ENCODE measurements around the gene FBLN1. TPM values are rescaled to one million over a fixed set of nuclear protein-coding genes. Genes with fewer than 3 reads are reported as not detected.
"Not testable (repeated sequence)": the region's sequence is repeated elsewhere in the genome, so short reads cannot be mapped to it uniquely, and the experiment has no call there.

The FBLN1 gene
- total and polyA plus RNA-seq, 2 donors, result 700 to 1,381 TPM

GRCh38 chr22:45554040-45554406, 51.3 kb downstream of the FBLN1 start:
- Histone ChIP-seq H3K27ac (ENCODE audit: low read depth) (peak overlapping the region; percentile 66), H3K4me3 (ENCODE audit: low read depth, low read length) (no peak overlapping the region), H3K36me3 (ENCODE audit: insufficient read depth) (no peaks in the 10 kb centered on the region), H3K4me1 (ENCODE audit: insufficient read depth) (no peaks in the 10 kb centered on the region)
- 49% methylated on average over 16 of the region's 16 CpGs for WGBS
- no peak for DNase-seq (ENCODE audit: extremely low spot score)

GRCh38 chr22:45554861-45555260, 52.2 kb downstream of the FBLN1 start:
- no peak for DNase-seq (ENCODE audit: extremely low spot score)
- Histone ChIP-seq H3K4me1 (ENCODE audit: insufficient read depth) (no peaks in the 10 kb centered on the region), H3K36me3 (ENCODE audit: insufficient read depth) (no peaks in the 10 kb centered on the region), H3K4me3 (ENCODE audit: low read depth, low read length) (no peak overlapping the region), H3K27ac (ENCODE audit: low read depth) (no peak overlapping the region)
- 90% methylated on average over 19 of the region's 19 CpGs for WGBS

GRCh38 chr22:45557926-45558325, 55.2 kb downstream of the FBLN1 start:
- H3K4me3 ChIP-seq (ENCODE audit: low read depth, low read length); H3K36me3 ChIP-seq (ENCODE audit: insufficient read depth); H3K27ac ChIP-seq (ENCODE audit: low read depth); H3K4me1 ChIP-seq (ENCODE audit: insufficient read depth); DNase-seq (ENCODE audit: extremely low spot score): not testable (repeated sequence)
- 80% methylated on average over 7 of the region's 7 CpGs for WGBS

- H3K27ac ChIP-seq (ENCODE audit: low read depth); H3K4me3 ChIP-seq (ENCODE audit: low read depth, low read length); H3K36me3 ChIP-seq (ENCODE audit: insufficient read depth); DNase-seq (ENCODE audit: extremely low spot score); H3K4me1 ChIP-seq (ENCODE audit: insufficient read depth): not testable (repeated sequence)
- WGBS, result 98% methylated on average over 3 of the region's 3 CpGs
These were observed 57.4 kb downstream of the FBLN1 start for GRCh38 chr22:45560092-45560491.

- H3K4me3 ChIP-seq (ENCODE audit: low read depth, low read length); H3K27ac ChIP-seq (ENCODE audit: low read depth); H3K36me3 ChIP-seq (ENCODE audit: insufficient read depth); H3K4me1 ChIP-seq (ENCODE audit: insufficient read depth); DNase-seq (ENCODE audit: extremely low spot score): not testable (repeated sequence)
- WGBS, result 99% methylated on average over 4 of the region's 4 CpGs
These were observed 58.1 kb downstream of the FBLN1 start for GRCh38 chr22:45560761-45561160.

- no peak for DNase-seq (ENCODE audit: extremely low spot score)
- Histone ChIP-seq H3K4me1 (ENCODE audit: insufficient read depth) (no peaks in the 10 kb centered on the region), H3K27ac (ENCODE audit: low read depth) (no peak overlapping the region), H3K36me3 (ENCODE audit: insufficient read depth) (peaks cover 2% of the 10 kb centered on the region), H3K4me3 (ENCODE audit: low read depth, low read length) (no peak overlapping the region)
- WGBS, result 85% methylated on average over 5 of the region's 5 CpGs
These were observed 59.4 kb downstream of the FBLN1 start for GRCh38 chr22:45562102-45562501.

- no peak for DNase-seq (ENCODE audit: extremely low spot score)
- peaks cover 2% of the 10 kb centered on the region for H3K36me3 ChIP-seq (ENCODE audit: insufficient read depth)
- WGBS, result 95% methylated on average over 44 of the region's 44 CpGs
- no peaks in the 10 kb centered on the region for H3K4me1 ChIP-seq (ENCODE audit: insufficient read depth)
- H3K27ac ChIP-seq (ENCODE audit: low read depth), result no peak overlapping the region
- no peak overlapping the region for H3K4me3 ChIP-seq (ENCODE audit: low read depth, low read length)
These were observed 60.1 kb downstream of the FBLN1 start for GRCh38 chr22:45562537-45563361.

- WGBS, result 84% methylated on average over 20 of the region's 20 CpGs
- DNase-seq (ENCODE audit: extremely low spot score), result no peak
These were observed 60.8 kb downstream of the FBLN1 start for GRCh38 chr22:45563362-45564040.

GRCh38 chr22:45564349-45565030, 61.8 kb downstream of the FBLN1 start:
- 89% methylated on average over 13 of the region's 13 CpGs for WGBS

More at GRCh38 chr22:45563362-45564040, 60.8 kb downstream of the FBLN1 start:
- peaks cover 2% of the 10 kb centered on the region for H3K36me3 ChIP-seq (ENCODE audit: insufficient read depth)
- H3K27ac ChIP-seq (ENCODE audit: low read depth), result no peak overlapping the region
- H3K4me1 ChIP-seq (ENCODE audit: insufficient read depth), result no peaks in the 10 kb centered on the region
- no peak overlapping the region for H3K4me3 ChIP-seq (ENCODE audit: low read depth, low read length)

GRCh38 chr22:45565171-45565570, 62.5 kb downstream of the FBLN1 start:
- H3K4me3 ChIP-seq (ENCODE audit: low read depth, low read length), result no peak overlapping the region
- 90% methylated on average over 2 of the region's 2 CpGs for WGBS
- DNase-seq (ENCODE audit: extremely low spot score), result no peak
- H3K4me1 ChIP-seq (ENCODE audit: insufficient read depth), result no peaks in the 10 kb centered on the region
- no peak overlapping the region for H3K27ac ChIP-seq (ENCODE audit: low read depth)
- H3K36me3 ChIP-seq (ENCODE audit: insufficient read depth), result peaks cover 2% of the 10 kb centered on the region

More at GRCh38 chr22:45564349-45565030, 61.8 kb downstream of the FBLN1 start:
- Histone ChIP-seq H3K4me1 (ENCODE audit: insufficient read depth) (no peaks in the 10 kb centered on the region), H3K27ac (ENCODE audit: low read depth) (no peak overlapping the region), H3K4me3 (ENCODE audit: low read depth, low read length) (no peak overlapping the region), H3K36me3 (ENCODE audit: insufficient read depth) (peaks cover 2% of the 10 kb centered on the region)
- DNase-seq (ENCODE audit: extremely low spot score), result no peak

- no peak overlapping the region for H3K27ac ChIP-seq (ENCODE audit: low read depth)
- H3K4me1 ChIP-seq (ENCODE audit: insufficient read depth), result no peaks in the 10 kb centered on the region
- H3K36me3 ChIP-seq (ENCODE audit: insufficient read depth), result peaks cover 2% of the 10 kb centered on the region
- no peak for DNase-seq (ENCODE audit: extremely low spot score)
- H3K4me3 ChIP-seq (ENCODE audit: low read depth, low read length), result no peak overlapping the region
- WGBS, result 91% methylated on average over 7 of the region's 7 CpGs
These were observed 63.3 kb downstream of the FBLN1 start for GRCh38 chr22:45565973-45566372.

GRCh38 chr22:45568213-45568612, 65.5 kb downstream of the FBLN1 start:
- DNase-seq (ENCODE audit: extremely low spot score), result no peak
- Histone ChIP-seq H3K4me1 (ENCODE audit: insufficient read depth) (no peaks in the 10 kb centered on the region), H3K4me3 (ENCODE audit: low read depth, low read length) (no peak overlapping the region), H3K36me3 (ENCODE audit: insufficient read depth) (no peaks in the 10 kb centered on the region), H3K27ac (ENCODE audit: low read depth) (no peak overlapping the region)

GRCh38 chr22:45571089-45571488, 68.4 kb downstream of the FBLN1 start:
- Histone ChIP-seq H3K36me3 (ENCODE audit: insufficient read depth) (no peaks in the 10 kb centered on the region), H3K27ac (ENCODE audit: low read depth) (no peak overlapping the region), H3K4me1 (ENCODE audit: insufficient read depth) (no peaks in the 10 kb centered on the region), H3K4me3 (ENCODE audit: low read depth, low read length) (no peak overlapping the region)
- DNase-seq (ENCODE audit: extremely low spot score), result no peak

- no peaks in the 10 kb centered on the region for H3K4me1 ChIP-seq (ENCODE audit: insufficient read depth)
- H3K36me3 ChIP-seq (ENCODE audit: insufficient read depth), result no peaks in the 10 kb centered on the region
- 88% methylated on average over 3 of the region's 3 CpGs for WGBS
- H3K27ac ChIP-seq (ENCODE audit: low read depth), result no peak overlapping the region
- no peak for DNase-seq (ENCODE audit: extremely low spot score)
- H3K4me3 ChIP-seq (ENCODE audit: low read depth, low read length), result no peak overlapping the region
These were observed 69.8 kb downstream of the FBLN1 start for GRCh38 chr22:45572444-45572843.
